ENCODE measurements around the gene ZNF181.

DNA sequence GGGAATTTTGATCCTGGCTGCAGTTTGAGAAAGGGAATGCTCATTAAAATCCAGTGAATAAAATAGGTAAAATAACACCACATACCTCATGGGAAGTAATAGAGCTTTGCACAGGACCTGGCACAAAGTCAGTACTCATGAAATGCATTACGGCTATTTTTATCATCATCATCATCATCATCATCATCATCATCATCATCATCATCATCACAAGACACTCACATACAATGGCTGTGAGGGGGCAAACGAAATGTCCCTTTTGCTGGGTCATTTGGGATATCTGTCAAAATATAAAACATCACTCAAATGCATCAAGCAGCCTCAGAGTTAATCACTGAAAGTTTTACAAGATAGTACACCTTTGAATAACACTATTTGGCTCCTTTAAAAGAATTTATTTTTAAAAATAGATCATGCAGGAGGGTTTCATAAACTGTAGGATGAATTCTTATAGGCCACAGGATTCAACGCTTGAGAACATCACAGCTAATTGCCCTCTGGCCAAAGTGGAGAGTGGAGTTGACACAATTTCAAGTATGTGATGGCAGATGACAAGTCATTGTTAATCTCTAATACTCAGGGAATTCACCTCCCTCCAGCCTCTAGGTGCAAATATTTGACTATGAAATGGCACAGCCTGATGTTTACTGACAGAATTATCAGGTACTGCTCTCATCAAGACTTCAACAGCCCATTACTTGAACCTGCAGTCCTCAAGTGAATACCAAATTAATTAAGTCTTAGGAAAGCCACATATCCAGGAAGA, 53.2 kb downstream of the ZNF181 start:
- TF ChIP-seq POLR2A (IDR thresholded peaks at IDR 0.05; ENCODE audit: low read depth, low read length) = no peak
- no peak for TF ChIP-seq POLR2AphosphoS5 (IDR thresholded peaks at IDR 0.05; ENCODE audit: low read depth, low read length)
- no peak for TF ChIP-seq POU2F2 (IDR thresholded peaks at IDR 0.05; ENCODE audit: low read depth, low read length)

All from GM12891 (cell line).